HEK293 (cell line): ENCODE measurements around the gene PPFIA2.

Experiments
- CTCF ChIP-seq: fragments of 450-650 bp; formaldehyde crosslinking; IDR thresholded peaks from 2 replicates; pipeline ENCODE4 v1.5.1; 2016; ENCODE audit warnings: missing biosample characterization, missing genetic modification characterization
- MZF1 ChIP-seq: fragments of 450-650 bp; formaldehyde crosslinking; IDR thresholded peaks from 2 replicates; pipeline ENCODE4 v1.5.1; 2017; ENCODE audit warnings: missing biosample characterization, missing genetic modification characterization, borderline replicate concordance
- ZBTB21 ChIP-seq: fragments of 450-650 bp; formaldehyde crosslinking; IDR thresholded peaks from 2 replicates; pipeline ENCODE4 v1.5.1; 2017; ENCODE audit warnings: missing biosample characterization, missing genetic modification characterization
- ZFP37 ChIP-seq: fragments of 450-650 bp; formaldehyde crosslinking; IDR thresholded peaks from 2 replicates; pipeline ENCODE4 v1.5.1; 2016; ENCODE audit warnings: missing biosample characterization, missing genetic modification characterization
- ZNF169 ChIP-seq: fragments of 450-650 bp; formaldehyde crosslinking; IDR thresholded peaks from 2 replicates; pipeline ENCODE4 v1.5.1; 2016; ENCODE audit warnings: missing biosample characterization, missing genetic modification characterization
- ZNF174 ChIP-seq: fragments of 450-650 bp; formaldehyde crosslinking; IDR thresholded peaks from 2 replicates; pipeline ENCODE4 v1.5.0; 2017; ENCODE audit warnings: missing biosample characterization, mild to moderate bottlenecking, missing genetic modification characterization
- ZNF175 ChIP-seq: fragments of 450-650 bp; formaldehyde crosslinking; IDR thresholded peaks from 2 replicates; pipeline ENCODE4 v1.5.1; 2016; ENCODE audit warnings: missing biosample characterization, missing genetic modification characterization
- ZNF274 ChIP-seq, 2 experiments: fragments of 200-500 bp in 1 of 2; fragments of 450-650 bp in 1 of 2; sonication (Bioruptor generic) in 1 of 2; formaldehyde crosslinking in 1 of 2; IDR thresholded peaks; 2 replicates each; pipeline versions ENCODE4 v1.5.1 to v1.6.1; 2014 to 2016; ENCODE audit warnings: borderline replicate concordance in 1 of 2, inconsistent platforms in 1 of 2, low read length in 1 of 2, missing biosample characterization in 1 of 2, missing genetic modification characterization in 1 of 2
- ZNF302 ChIP-seq: fragments of 450-650 bp; formaldehyde crosslinking; IDR thresholded peaks from 2 replicates; pipeline ENCODE4 v1.5.1; 2016; ENCODE audit warnings: missing biosample characterization, missing genetic modification characterization, low read depth
- ZNF843 ChIP-seq: fragments of 450-650 bp; formaldehyde crosslinking; IDR thresholded peaks from 2 replicates; pipeline ENCODE4 v1.5.1; 2016; ENCODE audit warnings: missing biosample characterization, missing genetic modification characterization

- TF ChIP-seq CTCF (tag by site-specific recombination) (no peak), ZNF175 (tag by site-specific recombination) (no peak), ZNF274 (IDR thresholded peaks at IDR 0.05; ENCODE audit: low read length) (no peak), ZNF274 (tag by site-specific recombination; IDR thresholded peaks at IDR 0.05; ENCODE audit: borderline replicate concordance) (no peak), ZNF174 (tag by site-specific recombination) (no peak), ZNF843 (no peak), MZF1 (tag by site-specific recombination) (no peak), ZFP37 (tag by site-specific recombination) (no peak), ZNF302 (tag by site-specific recombination) (no peak), ZBTB21 (tag by site-specific recombination) (no peak), ZNF169 (tag by site-specific recombination) (no peak)
Observed at GRCh38 chr12:81375969-81376368, 383.2 kb downstream of the PPFIA2 start.
